Endothelial cell of umbilical vein (primary cell): ENCODE measurements around the gene MED12L. TPM values are rescaled to one million over a fixed set of nuclear protein-coding genes. Genes with fewer than 3 reads are reported as not detected.

Experiments
- BruUV-seq: library from RNA; stranded (reverse); fragments of 400-500 nt; replicated peaks from 2 replicates; lab custom pipeline; 2021; lab: Mats Ljungman, UMichigan
- CTCF ChIA-PET: fragments of 300-600, 350-600 bp; sonication (Branson Sonifier 250); formaldehyde crosslinking; loops from one replicate; lab custom pipeline; 2021; ENCODE audit warnings: antibody characterized with exemption, inconsistent platforms; lab: Charles Lee
- POLR2A ChIA-PET: fragments of 300-600, 350-600 bp; sonication (Branson Sonifier 250); formaldehyde crosslinking; loops from one replicate; lab custom pipeline; 2021; ENCODE audit warnings: antibody characterized with exemption, inconsistent platforms; lab: Charles Lee
- DNase-seq: peaks from one replicate; pipeline ENCODE4 v3.0.0-alpha.2; 2011; ENCODE audit warnings: low read depth, low spot score
- FAIRE-seq: peaks from 2 replicates; lab custom pipeline; 2011; peaks lifted over from hg19 to GRCh38; lab: Jason Lieb, UNC
- H2AFZ ChIP-seq: 2 replicates; pipeline ENCODE4 v1.6.0; 2012; ENCODE audit warnings: low read depth, low read length, control low read depth, inconsistent platforms
- H3K27ac ChIP-seq: 2 replicates; pipeline ENCODE4 v1.5.1; 2011; ENCODE audit warnings: low read depth, mild to moderate bottlenecking, control low read depth, low read length, moderate library complexity; ENCODE audit not compliant: insufficient read depth
- H3K27me3 ChIP-seq, 2 experiments: 2 replicates each; pipeline versions ENCODE4 v1.6.0 to v1.6.1; 2011; ENCODE audit warnings: low read length in 2 of 2, mixed read lengths in 1 of 2; ENCODE audit not compliant: control insufficient read depth in 2 of 2, insufficient read depth in 2 of 2
- H3K36me3 ChIP-seq, 2 experiments: 2 replicates in 1 of 2; 3 replicates in 1 of 2; pipeline ENCODE4 v1.5.1; 2011; ENCODE audit warnings: low read length in 2 of 2, mild to moderate bottlenecking in 1 of 2, moderate library complexity in 1 of 2; ENCODE audit not compliant: control insufficient read depth in 2 of 2, insufficient read depth in 2 of 2; ENCODE audit errors: extremely low read depth in 1 of 2
- H3K4me1 ChIP-seq: 3 replicates; pipeline ENCODE4 v1.5.1; 2011; ENCODE audit warnings: mild to moderate bottlenecking, low read length; ENCODE audit not compliant: control insufficient read depth, insufficient read depth; ENCODE audit errors: extremely low read depth
- H3K4me2 ChIP-seq: 2 replicates; pipeline ENCODE4 v1.6.1; 2011; ENCODE audit warnings: low read length, control low read depth, mixed read lengths; ENCODE audit not compliant: insufficient read depth
- H3K4me3 ChIP-seq, 3 experiments: fragments of 200-600 bp in 1 of 3; sonication (generic), shearing (Covaris generic) in 1 of 3; replicated peaks in 1 of 3; 2 replicates each; pipeline ENCODE4 v1.5.1; 2011 to 2016; ENCODE audit warnings: control low read depth in 3 of 3, low read length in 3 of 3, mild to moderate bottlenecking in 2 of 3, inconsistent platforms in 1 of 3, low read depth in 1 of 3, moderate library complexity in 1 of 3; ENCODE audit not compliant: insufficient read depth in 1 of 3
- H3K79me2 ChIP-seq: 2 replicates; pipeline ENCODE4 v1.6.0; 2012; ENCODE audit warnings: low read length, inconsistent platforms; ENCODE audit not compliant: control insufficient read depth, insufficient read depth
- H3K9ac ChIP-seq: replicated peaks from 2 replicates; pipeline ENCODE3; 2011; ENCODE audit warnings: low read length, control low read depth; ENCODE audit not compliant: insufficient read depth; ENCODE audit errors: extremely low read depth
- H3K9me1 ChIP-seq: replicated peaks from 3 replicates; pipeline ENCODE4 v1.6.0; 2011; ENCODE audit warnings: mild to moderate bottlenecking, low read length; ENCODE audit not compliant: control insufficient read depth, insufficient read depth; ENCODE audit errors: extremely low read depth
- H3K9me3 ChIP-seq: replicated peaks from 2 replicates; pipeline ENCODE4 v1.5.1; 2012; ENCODE audit warnings: low read length, inconsistent platforms; ENCODE audit not compliant: control insufficient read depth, insufficient read depth
- H4K20me1 ChIP-seq: replicated peaks from 2 replicates; pipeline ENCODE3; 2011; ENCODE audit warnings: mild to moderate bottlenecking, low read length; ENCODE audit not compliant: control insufficient read depth, insufficient read depth; ENCODE audit errors: extremely low read depth
- CTCF ChIP-seq, 2 donors: IDR thresholded peaks; 1 replicate in 1 of 2; 2 replicates in 1 of 2; pipeline ENCODE4 v1.5.1; 2011; ENCODE audit warnings: low read length in 2 of 2, mild to moderate bottlenecking in 2 of 2, moderate library complexity in 2 of 2, control low read depth in 1 of 2, inconsistent platforms in 1 of 2, low read depth in 1 of 2; ENCODE audit not compliant: insufficient read depth in 1 of 2; ENCODE audit errors: extremely low read depth in 1 of 2
- EZH2 ChIP-seq: IDR thresholded peaks from 2 replicates; pipeline ENCODE4 v1.6.1; 2012; ENCODE audit warnings: borderline replicate concordance, low read depth, mild to moderate bottlenecking, moderate library complexity, low read length, inconsistent platforms; ENCODE audit not compliant: severe bottlenecking
- FOS ChIP-seq: IDR thresholded peaks from 2 replicates; pipeline ENCODE4 v1.6.1; 2011; ENCODE audit warnings: mild to moderate bottlenecking, low read length, moderate library complexity, borderline replicate concordance; ENCODE audit not compliant: insufficient read depth
- GATA2 ChIP-seq: IDR thresholded peaks from 2 replicates; pipeline ENCODE4 v1.7.0; 2011; ENCODE audit warnings: low read depth, mild to moderate bottlenecking, moderate library complexity, mixed read lengths, low read length; ENCODE audit not compliant: insufficient read length, insufficient read depth
- JUN ChIP-seq: IDR thresholded peaks from 2 replicates; pipeline ENCODE4 v1.6.1; 2011; ENCODE audit warnings: borderline replicate concordance, low read depth; ENCODE audit not compliant: insufficient read length, insufficient read depth
- MAX ChIP-seq: IDR thresholded peaks from 2 replicates; pipeline ENCODE4 v1.6.1; 2011; ENCODE audit not compliant: insufficient read depth, insufficient read length
- MYC ChIP-seq: IDR thresholded peaks from one replicate; pipeline ENCODE4 v1.6.1; 2011; ENCODE audit warnings: mild to moderate bottlenecking, low read depth, low read length
- POLR2A ChIP-seq: IDR thresholded peaks from 2 replicates; pipeline ENCODE4 v1.6.1; 2012; ENCODE audit warnings: low read depth, mild to moderate bottlenecking, control low read depth, low read length
- POLR2AphosphoS5 ChIP-seq: IDR thresholded peaks from 2 replicates; pipeline ENCODE4 v1.6.1; 2012; ENCODE audit warnings: low read depth, mild to moderate bottlenecking, control low read depth, low read length, moderate library complexity; ENCODE audit not compliant: insufficient read depth
- dilution Hi-C: fragments of 300-500 bp; cut with MboI; formaldehyde crosslinking; loops from one replicate; pipeline ENCODE4 v1.15.0; 2019; ENCODE audit warnings: low sequenced_read_pairs; ENCODE audit not compliant: extremely low pct_ligation_motif_present
- intact Hi-C: fragments of 100-400 bp; cut with micrococcal nuclease; formaldehyde crosslinking; loops from one replicate; pipeline ENCODE4 v1.10.0; 2022
- polyA plus RNA-seq, 4 experiments: library from polyadenylated mRNA; depleted of rRNA in 3 of 4; stranded (reverse) in 3 of 4; unstranded in 1 of 4; fragments of >200 nt; gene quantifications; 2 replicates each; pipeline versions ENCODE4 v1.2.1 to v1.2.3, GENCODE V29; 2011 to 2012; ENCODE audit warnings: missing spikeins in 1 of 4
- total RNA-seq: library from RNA; stranded (reverse); gene quantifications from 2 replicates; pipeline ENCODE4 v1.2.3, GENCODE V29; 2021

MED12L gene
- total and polyA plus RNA-seq, 2 donors (not counting 3 experiments of a cell fraction or from before 2014, with no cell fraction given), result 0.03 to 0.27 TPM

GRCh38 chr3:151130428-151130827 lies 45.0 kb downstream of the MED12L start:
- DNase-seq (no peak), FAIRE-seq (no peak)
- Histone ChIP-seq H3K9ac (no peak overlapping the region), H3K9me3 (no peaks in the 10 kb centered on the region), H3K79me2 (no peaks in the 10 kb centered on the region), H3K4me2 (no peak overlapping the region), H4K20me1 (no peaks in the 10 kb centered on the region), H3K9me1 (no peaks in the 10 kb centered on the region), H3K4me1 (no peaks in the 10 kb centered on the region), H3K27ac (no peak overlapping the region), H3K36me3 (no peaks in the 10 kb centered on the region), H2AFZ (no peak overlapping the region), H3K4me3 (no peak overlapping the region), H3K27me3 (peaks cover 0 to 3% of the 10 kb centered on the region in 2 experiments)
- POLR2A ChIA-PET, result no interaction called here
- no TSS peak for BruUV-seq
- intact Hi-C loops (no loop called here), dilution Hi-C loops (no loop called here)
- TF ChIP-seq MYC, result no peak
- TF ChIP-seq EZH2, result no peak
- TF ChIP-seq FOS, result no peak
- TF ChIP-seq POLR2AphosphoS5, result no peak
- no peak for TF ChIP-seq MAX
- no peak for TF ChIP-seq CTCF (IDR thresholded peaks at IDR 0.05; ENCODE audit: extremely low read depth in 1 of 2, insufficient read depth in 1 of 2, low read depth in 1 of 2, low read length in 2 of 2)
- TF ChIP-seq GATA2, result no peak
- TF ChIP-seq POLR2A, result no peak
- TF ChIP-seq JUN, result no peak
- CTCF ChIA-PET, result interaction anchor here (1.6 kb wide), 1 partner anchor 26 kb away, joined by 3 read pairs; no protein-coding TSS in a partner anchor
